ENCODE data around the gene FKBP7. TPM values are rescaled to one million over a fixed set of nuclear protein-coding genes. Genes with fewer than 3 reads are reported as not detected.

Gene FKBP7
- total RNA-seq, 2 donors from 2014 or later = 4.1 to 6.3 TPM

DNA sequence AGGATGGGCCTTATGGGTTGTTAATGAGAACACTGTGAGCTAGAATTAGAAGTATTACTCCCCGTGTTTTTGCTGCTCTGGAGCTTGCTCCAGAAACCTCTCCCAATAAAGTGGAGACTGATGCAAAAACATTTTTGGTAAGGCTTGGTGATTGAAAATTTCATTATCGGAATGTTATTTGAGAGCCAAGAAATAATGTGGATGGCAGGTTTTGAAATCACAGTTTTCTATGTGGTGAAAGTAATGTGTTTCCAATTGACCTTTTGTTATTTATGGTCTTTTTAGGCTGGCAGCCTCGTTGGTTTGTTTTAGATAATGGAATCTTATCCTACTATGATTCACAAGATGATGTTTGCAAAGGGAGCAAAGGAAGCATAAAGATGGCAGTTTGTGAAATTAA, 7.0 kb upstream of the FKBP7 start:
- 89 to 100% methylated on average over 1 to 3 of the region's 3 CpGs for WGBS, 2 experiments (ENCODE audit: insufficient coverage in 1 of 2, insufficient read length in 1 of 2)
- H3K36me3 ChIP-seq (ENCODE audit: control insufficient read depth, insufficient read depth, low read length) = peaks cover 3% of the 10 kb centered on the region
- Mint-ChIP-seq H3K27me3 (ENCODE audit: insufficient read depth) (no peaks in the 10 kb centered on the region), H3K9me3 (no peaks in the 10 kb centered on the region), H3K4me1 (peaks cover 31% of the 10 kb centered on the region), H3K27ac (no peak overlapping the region), H3K4me3 (no peak overlapping the region), H3K36me3 (ENCODE audit: low read depth) (peaks cover 19% of the 10 kb centered on the region)
- H3K27me3 ChIP-seq (ENCODE audit: control insufficient read depth, insufficient read depth, low read length, poor library complexity, severe bottlenecking) = no peaks in the 10 kb centered on the region
- no peak for DNase-seq
- no peak overlapping the region for H3K9ac ChIP-seq (ENCODE audit: extremely low read depth, low read length, poor library complexity, severe bottlenecking)
- peaks cover 5% of the 10 kb centered on the region for H3K4me1 ChIP-seq (ENCODE audit: control insufficient read depth, insufficient read depth, low read length)
- no peak overlapping the region for H3K4me3 ChIP-seq (ENCODE audit: low read length)
- no peaks in the 10 kb centered on the region for H3K9me3 ChIP-seq (ENCODE audit: control insufficient read depth, low read length)
- TF ChIP-seq, protein P1, sequence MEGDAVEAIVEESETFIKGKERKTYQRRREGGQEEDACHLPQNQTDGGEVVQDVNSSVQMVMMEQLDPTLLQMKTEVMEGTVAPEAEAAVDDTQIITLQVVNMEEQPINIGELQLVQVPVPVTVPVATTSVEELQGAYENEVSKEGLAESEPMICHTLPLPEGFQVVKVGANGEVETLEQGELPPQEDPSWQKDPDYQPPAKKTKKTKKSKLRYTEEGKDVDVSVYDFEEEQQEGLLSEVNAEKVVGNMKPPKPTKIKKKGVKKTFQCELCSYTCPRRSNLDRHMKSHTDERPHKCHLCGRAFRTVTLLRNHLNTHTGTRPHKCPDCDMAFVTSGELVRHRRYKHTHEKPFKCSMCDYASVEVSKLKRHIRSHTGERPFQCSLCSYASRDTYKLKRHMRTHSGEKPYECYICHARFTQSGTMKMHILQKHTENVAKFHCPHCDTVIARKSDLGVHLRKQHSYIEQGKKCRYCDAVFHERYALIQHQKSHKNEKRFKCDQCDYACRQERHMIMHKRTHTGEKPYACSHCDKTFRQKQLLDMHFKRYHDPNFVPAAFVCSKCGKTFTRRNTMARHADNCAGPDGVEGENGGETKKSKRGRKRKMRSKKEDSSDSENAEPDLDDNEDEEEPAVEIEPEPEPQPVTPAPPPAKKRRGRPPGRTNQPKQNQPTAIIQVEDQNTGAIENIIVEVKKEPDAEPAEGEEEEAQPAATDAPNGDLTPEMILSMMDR (conservative IDR thresholded peaks at IDR 0.05) = no peak
- H3K27ac ChIP-seq (ENCODE audit: low read depth, low read length) = no peak overlapping the region

DNA sequence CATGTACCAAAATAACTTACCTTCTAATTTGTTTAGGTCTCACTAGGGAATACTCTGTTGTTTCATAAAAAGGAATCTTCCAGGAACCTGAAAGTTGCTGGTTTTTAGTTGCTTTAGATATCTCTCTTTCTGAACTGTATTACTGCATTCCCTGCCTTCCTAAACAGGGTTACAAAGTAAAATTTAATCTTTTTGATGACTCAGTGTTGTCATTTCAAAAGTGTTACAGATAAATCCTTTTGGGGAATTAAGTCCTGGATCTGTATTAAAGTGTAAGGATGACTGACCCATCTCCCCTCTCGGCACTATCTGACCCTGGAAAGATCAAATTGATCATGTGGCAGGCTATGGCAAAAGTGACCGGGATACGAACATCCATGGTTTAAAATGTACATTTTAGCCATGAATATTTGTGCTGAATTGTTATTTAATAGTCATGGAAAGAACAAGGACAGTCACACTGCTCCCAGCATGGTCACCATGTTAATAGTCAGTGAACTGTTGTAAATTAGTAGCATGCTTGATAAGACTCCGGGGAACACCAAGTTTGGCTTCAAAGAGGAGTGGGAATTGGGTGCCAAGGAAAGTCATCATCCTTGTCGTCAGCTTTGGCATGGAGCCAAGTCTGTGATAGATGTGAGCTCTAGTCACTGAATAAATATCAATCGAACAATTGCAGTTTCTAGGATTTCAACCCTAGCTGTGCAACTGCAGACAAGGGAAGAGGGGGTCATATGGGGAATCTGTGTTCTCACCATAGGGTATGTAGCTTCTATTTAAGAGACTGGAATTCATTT, 6.0 kb upstream of the FKBP7 start:
- Histone ChIP-seq H3K9ac (ENCODE audit: extremely low read depth, low read length, poor library complexity, severe bottlenecking) (no peak overlapping the region), H3K9me3 (ENCODE audit: control insufficient read depth, low read length) (no peaks in the 10 kb centered on the region), H3K4me1 (ENCODE audit: control insufficient read depth, insufficient read depth, low read length) (peaks cover 3% of the 10 kb centered on the region), H3K27ac (ENCODE audit: low read depth, low read length) (no peak overlapping the region), H3K27me3 (ENCODE audit: control insufficient read depth, insufficient read depth, low read length, poor library complexity, severe bottlenecking) (no peaks in the 10 kb centered on the region), H3K36me3 (ENCODE audit: control insufficient read depth, insufficient read depth, low read length) (peaks cover 3% of the 10 kb centered on the region), H3K4me3 (ENCODE audit: low read length) (no peak overlapping the region)
- DNase-seq = no peak
- Mint-ChIP-seq H3K36me3 (ENCODE audit: low read depth) (peaks cover 13% of the 10 kb centered on the region), H3K4me3 (no peak overlapping the region), H3K27ac (no peak overlapping the region), H3K4me1 (peaks cover 25% of the 10 kb centered on the region), H3K9me3 (no peaks in the 10 kb centered on the region), H3K27me3 (ENCODE audit: insufficient read depth) (no peaks in the 10 kb centered on the region)
- 89 to 96% methylated on average over 5 to 6 of the region's 6 CpGs for WGBS, 2 experiments (ENCODE audit: insufficient coverage in 1 of 2, insufficient read length in 1 of 2)
- TF ChIP-seq, protein P1 (conservative IDR thresholded peaks at IDR 0.05) = no peak

DNA sequence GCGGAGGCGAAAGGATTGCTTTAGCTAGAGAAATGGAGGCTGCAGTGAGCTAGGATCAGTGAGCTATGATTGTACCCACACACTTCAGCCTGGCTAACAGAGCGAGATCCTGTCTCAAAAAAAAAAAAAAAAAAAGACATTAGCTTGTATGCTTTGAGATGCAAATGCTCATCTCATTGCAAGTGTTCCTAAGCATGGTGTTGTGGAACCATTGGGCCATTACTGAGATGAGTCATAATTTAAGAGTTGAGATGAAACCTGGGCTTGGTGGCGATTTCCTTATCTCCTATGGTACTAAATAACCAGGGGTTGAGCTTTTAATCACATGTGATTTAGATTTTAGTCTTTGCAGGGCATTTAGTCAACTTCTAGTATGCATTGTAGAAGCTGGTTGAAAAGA, 4.0 kb upstream of the FKBP7 start:
- Mint-ChIP-seq H3K9me3 (no peaks in the 10 kb centered on the region), H3K4me3 (no peak overlapping the region), H3K4me1 (peaks cover 25% of the 10 kb centered on the region), H3K27me3 (ENCODE audit: insufficient read depth) (peaks cover 3% of the 10 kb centered on the region), H3K27ac (no peak overlapping the region), H3K36me3 (ENCODE audit: low read depth) (peaks cover 7% of the 10 kb centered on the region)
- WGBS, 2 experiments (ENCODE audit: insufficient coverage in 1 of 2, insufficient read length in 1 of 2) = 81 to 90% methylated on average over 2 to 4 of the region's 4 CpGs
- H3K27me3 ChIP-seq (ENCODE audit: control insufficient read depth, insufficient read depth, low read length, poor library complexity, severe bottlenecking) = no peaks in the 10 kb centered on the region
- no peaks in the 10 kb centered on the region for H3K9me3 ChIP-seq (ENCODE audit: control insufficient read depth, low read length)
- peaks cover 3% of the 10 kb centered on the region for H3K4me1 ChIP-seq (ENCODE audit: control insufficient read depth, insufficient read depth, low read length)
- TF ChIP-seq, protein P1 (conservative IDR thresholded peaks at IDR 0.05) = no peak
- H3K36me3 ChIP-seq (ENCODE audit: control insufficient read depth, insufficient read depth, low read length) = no peaks in the 10 kb centered on the region
- H3K27ac ChIP-seq (ENCODE audit: low read depth, low read length) = no peak overlapping the region
- H3K4me3 ChIP-seq (ENCODE audit: low read length) = peak overlapping the region; percentile 30
- no peak for DNase-seq
- no peak overlapping the region for H3K9ac ChIP-seq (ENCODE audit: extremely low read depth, low read length, poor library complexity, severe bottlenecking)
